ENCODE data around the gene ZFAND6.
"Not testable (repeated sequence)": the region's sequence is repeated elsewhere in the genome, so short reads cannot be mapped to it uniquely, and the experiment has no call there.

Gene ZFAND6

DNA sequence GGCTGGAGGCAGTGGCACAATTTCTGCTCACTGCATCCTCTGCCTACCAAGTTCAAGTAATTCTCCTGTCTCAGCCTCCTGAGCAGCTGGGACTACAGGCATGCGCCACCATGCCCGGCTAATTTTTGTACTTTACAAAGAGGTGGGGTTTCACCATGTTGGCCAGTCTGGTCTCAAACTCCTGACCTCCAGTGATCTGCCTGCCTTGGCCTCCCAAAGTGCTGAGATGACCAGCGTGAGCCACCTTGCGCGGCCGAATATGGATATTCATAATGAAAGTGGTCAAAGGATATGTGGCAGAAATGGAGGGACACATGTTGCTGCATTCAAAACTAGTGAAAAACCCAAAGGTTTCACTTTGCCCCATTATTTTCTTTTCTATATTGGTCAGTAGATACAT lies 40.2 kb downstream of the ZFAND6 start:
- DNase-seq, result not testable (repeated sequence)

DNA sequence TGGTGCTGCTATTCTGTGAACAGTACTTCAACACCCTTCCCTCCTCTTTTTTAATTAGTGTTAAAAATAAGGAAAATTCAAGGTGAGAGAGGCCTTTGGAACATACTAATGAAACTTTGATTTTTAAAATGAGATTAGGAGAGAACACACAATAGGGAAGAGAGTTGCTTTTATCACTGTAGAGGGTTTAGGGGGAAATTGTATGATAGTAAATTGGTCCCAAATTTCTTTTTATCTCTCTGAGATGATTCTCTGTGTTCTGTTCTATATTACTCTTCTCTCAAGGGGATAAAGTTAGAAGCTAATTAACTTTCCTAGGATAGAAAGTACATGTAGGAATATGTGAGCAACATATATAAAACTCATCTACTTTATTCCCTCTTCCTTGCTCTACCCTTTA lies 40.8 kb downstream of the ZFAND6 start:
- DNase-seq, result no peak

DNA sequence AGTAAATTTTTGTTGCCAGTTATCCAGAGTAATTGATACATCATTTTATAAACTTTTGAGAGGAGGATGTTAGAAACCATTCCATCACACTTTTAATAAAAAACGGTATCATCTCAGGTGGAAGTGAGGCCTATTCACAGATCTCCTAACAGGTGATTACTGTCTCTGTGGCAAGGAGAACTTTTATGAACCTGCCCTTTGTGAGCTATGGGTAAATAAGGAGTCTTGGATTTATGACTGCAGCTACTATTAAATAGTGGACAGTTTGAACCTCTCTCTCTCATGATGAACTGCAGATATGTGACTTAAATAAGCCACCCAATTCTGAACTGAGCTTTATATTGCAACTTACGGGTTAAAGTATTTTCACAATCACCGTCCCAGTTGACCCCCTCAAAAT lies 45.7 kb downstream of the ZFAND6 start:
- no peak for DNase-seq

DNA sequence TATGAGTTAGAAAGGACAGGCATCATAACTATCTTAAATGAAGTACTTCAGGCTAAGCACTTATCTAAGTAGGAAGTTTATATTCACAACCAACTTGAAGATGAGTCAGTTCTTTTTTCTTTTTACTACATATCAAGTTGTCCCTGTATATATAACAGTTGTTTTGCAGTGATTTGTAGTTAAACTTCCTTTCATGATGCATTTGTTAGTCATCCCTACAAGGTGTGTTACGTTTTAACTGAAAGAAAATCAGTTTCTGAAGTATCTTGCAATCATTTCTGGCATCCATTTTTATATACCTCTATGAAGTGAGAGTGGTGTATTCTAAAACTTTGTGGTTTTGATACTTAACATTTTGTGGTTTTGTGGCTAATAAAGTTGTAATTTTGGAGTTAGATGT lies 46.1 kb downstream of the ZFAND6 start:
- DNase-seq, result no peak

DNA sequence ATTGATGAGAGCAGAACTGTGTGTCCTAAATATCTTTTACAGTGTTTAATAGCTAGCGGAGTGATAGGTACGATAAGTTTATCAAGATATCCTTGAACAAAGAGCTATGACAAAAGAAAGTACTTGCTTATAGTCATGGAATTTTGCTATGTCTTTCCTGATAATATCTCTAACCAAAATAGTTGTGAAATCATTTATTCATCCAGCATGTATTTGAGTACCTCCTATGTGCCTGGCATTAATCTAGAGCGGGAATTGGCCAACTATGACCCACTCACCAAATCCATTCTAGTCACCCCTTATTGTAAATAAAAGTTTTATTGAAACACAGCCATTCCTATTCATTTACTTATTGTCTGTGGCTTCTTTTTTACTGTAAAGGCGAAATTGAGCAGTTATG lies 46.6 kb downstream of the ZFAND6 start:
- DNase-seq, result no peak

DNA sequence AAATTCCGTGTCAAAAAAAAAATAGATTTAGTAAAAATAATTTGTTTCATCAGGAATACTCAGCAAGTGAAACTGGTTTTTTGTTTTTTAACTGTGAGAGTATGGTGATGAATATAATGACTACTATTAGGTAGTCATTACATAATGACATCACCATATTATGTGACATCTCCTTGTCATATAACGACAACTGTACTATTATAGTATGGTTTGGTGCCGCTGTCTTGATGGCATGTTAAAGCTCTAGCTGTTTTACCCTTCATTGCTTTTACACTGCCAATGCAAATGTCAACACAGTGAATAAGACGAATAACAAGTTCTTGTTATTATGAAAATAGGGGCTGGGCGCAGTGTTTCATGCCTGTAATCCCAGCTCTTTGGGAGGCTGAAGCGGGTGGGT lies 47.7 kb downstream of the ZFAND6 start:
- no peak for DNase-seq

DNA sequence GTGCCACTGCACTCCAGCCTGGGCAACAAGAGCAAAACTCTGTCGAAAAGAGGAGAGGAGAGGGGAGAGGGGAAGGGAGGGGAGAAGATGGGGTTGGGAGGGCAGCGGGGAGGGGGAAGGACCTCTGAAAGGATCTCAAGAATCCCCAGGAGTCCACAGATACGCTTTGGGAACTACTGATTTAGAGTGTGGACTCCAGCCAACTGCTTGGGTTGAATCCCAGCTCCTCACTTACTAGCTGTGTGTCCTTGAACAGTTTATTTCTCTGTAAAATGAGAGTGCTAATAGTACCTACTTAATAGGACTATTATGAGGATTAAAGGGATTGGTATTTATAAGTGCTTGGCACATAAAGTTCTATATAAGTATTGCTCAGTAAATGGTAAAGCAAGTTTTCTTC lies 48.3 kb downstream of the ZFAND6 start:
- no peak for DNase-seq

DNA sequence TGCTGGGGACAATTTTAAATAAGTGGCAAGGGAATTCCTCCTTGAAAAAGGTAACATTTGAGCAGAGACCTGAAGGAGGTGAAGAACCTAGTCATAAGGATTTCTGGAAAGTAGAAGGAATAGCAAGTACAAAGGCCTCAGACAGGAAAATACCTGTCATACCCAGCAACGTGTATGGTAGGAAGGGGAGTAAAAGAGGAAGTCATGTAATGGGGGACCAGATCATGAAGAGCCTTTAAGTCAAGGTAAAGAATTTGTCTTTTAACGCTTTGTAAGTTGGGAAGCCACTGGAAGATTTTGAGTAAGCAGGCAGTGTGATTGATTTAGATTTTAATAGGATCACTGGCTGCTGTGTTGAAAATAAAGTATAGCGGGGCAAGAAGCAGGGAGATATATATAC lies 49.9 kb downstream of the ZFAND6 start:
- no peak for DNase-seq

DNA sequence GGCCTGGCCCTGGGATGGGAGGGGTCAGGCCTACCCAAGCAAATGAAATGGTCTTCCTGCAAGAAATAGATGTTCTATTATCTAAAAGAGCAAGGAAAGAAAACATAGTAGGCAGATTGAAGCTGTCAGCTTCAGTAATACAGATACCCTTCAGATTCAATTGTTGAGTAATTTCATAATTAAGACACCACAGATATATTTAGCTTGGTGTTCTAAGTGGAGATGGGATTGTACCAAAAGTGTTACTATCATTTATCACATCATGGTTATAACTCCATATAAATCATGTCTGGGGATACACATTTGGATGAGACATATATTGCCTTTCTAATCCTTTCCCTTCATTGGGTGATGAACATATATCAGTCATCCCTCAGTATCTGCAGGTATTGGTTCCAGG lies 51.4 kb downstream of the ZFAND6 start:
- no peak for DNase-seq

DNA sequence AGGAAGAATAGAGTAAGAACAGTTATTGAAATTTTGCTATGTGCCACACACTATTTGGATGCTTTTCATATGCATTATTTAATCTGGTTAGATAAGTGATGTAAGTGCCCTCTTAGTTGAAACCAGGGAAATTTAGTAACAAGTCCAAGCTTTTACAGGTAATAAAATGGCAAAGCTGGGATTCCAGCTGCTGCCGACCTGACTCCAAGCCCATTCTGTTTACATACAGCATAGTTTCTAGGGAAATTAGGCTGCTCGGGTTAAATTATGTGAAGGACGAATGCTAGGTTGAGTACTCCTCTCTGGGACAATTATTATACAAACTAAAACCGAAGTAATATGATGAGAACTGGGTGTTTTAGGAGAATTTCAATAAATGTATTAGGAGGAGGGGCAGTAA lies 54.6 kb downstream of the ZFAND6 start:
- DNase-seq, result no peak

DNA sequence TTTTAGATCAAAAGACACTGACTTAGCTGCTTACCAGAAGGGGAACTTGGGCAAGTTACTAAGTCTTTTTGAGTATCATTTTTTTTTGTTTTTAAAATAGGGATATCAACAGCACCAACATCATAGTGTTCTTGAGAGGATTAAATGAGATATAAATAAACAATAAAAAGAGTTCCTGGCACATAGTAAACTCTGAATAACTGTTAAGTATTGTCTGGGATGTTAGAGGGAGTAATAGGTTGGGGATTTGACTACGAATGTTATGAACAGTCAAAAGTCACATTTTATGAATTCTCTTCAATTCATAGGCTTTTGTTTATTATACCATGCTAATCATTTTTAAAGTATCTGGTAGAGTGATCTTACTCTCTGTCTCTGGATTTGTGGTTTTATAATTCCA lies 55.5 kb downstream of the ZFAND6 start:
- DNase-seq, result no peak

DNA sequence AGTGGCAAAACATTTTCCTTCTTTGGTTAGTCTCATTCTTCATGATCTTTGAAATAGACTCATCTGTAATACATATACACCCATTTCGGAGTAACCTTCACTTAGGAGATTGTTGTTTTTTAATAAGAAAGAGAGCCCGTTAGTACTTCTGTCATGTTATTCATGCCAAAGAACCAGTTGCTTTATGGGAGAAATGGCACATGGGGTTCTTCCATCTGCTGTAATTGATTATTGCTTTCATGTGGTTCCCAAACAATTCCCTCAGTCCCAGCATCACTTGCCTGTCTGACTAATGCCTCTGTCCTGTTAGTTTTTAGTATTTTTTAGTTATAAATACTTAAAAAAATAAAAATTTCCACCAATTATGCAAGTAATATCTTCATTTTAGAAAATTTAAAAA lies 59.5 kb downstream of the ZFAND6 start:
- no peak for DNase-seq

DNA sequence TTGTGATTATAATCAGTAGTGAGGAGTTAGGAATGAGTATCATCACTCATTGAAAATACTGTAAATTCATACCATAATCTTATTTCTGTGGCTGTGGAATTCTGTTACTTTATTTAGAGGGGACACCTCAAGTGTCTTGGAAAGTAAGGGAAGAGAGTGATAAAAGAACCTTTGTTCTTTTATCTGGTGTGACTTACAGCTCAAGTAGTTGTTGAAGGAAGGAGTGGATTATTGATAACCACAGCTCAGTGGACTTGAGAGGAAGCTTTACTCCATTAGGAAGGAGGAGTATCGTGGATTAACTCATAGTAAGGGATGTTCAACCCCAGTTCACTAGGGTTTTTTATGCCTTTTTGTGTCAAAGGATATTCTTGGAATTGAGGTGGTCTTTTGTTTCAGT lies 61.2 kb downstream of the ZFAND6 start:
- no peak for DNase-seq

DNA sequence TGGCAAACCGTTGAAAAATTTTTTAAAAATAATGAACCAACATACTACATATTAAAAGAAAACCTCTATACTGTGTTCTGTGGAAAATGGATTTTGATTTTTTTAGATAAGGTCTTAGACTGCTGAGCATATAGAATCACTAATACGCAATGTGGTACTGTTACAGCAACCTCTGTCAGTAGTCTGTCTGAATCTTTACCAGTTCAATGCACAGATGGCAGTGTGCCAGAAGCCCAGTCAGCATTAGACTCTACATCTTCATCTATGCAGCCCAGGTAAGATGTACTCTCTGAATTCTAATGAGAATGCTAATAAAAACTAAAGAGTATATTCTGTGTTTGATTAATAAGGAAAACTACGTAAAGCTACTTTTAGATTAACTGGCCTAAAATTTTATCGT lies 62.1 kb downstream of the ZFAND6 start:
- no peak for DNase-seq

DNA sequence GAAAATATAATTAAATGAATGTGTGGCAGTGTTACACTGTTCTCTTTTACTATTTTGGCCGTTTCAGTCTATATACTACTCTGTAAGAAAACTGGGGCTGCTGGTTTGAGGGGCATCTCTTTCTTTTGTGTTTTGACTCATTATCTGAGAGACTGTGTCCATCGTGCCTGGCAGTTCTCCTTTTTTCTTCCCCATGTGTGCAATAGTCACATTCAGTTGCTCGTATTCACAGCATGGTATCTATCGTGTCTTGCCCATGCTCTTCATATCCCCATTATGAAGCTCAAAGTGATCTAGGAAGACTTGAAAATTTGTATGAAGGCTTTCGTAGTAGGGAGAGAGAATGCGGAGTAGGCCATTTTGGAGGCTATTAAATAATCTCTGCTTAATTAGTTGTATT lies 63.6 kb downstream of the ZFAND6 start:
- no peak for DNase-seq

DNA sequence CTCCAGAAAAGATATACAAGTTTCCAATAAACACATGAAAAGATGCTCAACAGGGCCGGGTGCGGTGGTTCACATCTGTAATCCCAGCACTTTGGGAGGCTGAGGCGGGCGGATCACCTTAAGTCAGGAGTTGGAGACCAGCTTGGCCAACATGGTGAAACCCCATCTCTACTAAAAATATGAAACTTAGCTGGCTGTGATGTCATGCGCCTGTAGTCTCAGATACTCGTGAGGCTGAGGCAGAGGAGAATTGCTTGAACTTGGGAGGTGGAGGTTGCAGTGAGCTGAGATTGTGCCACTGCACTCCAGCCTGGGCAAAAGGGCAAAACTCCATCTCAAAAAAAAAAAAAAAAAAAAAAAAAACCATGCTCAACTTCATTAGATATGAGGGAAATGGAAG lies 67.8 kb downstream of the ZFAND6 start:
- DNase-seq, result not testable (repeated sequence)

DNA sequence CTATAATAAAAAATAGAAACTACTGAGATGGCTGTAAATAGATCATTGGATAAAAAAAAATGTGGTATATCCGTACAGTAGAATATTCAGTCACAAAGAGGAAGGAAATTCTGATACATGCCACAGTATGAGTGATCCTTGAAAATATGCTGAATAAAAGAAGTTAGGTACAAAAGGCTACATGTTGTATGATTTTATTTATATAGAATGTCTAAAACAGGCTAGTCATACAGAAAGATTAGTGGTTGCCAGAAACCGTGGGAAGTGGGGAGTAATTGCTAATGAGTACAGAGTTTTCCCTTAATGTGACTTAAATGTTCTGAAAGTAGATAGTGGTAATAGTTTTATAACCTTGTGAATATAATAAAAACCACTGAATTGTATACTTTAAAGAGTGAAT lies 68.4 kb downstream of the ZFAND6 start:
- no peak for DNase-seq

DNA sequence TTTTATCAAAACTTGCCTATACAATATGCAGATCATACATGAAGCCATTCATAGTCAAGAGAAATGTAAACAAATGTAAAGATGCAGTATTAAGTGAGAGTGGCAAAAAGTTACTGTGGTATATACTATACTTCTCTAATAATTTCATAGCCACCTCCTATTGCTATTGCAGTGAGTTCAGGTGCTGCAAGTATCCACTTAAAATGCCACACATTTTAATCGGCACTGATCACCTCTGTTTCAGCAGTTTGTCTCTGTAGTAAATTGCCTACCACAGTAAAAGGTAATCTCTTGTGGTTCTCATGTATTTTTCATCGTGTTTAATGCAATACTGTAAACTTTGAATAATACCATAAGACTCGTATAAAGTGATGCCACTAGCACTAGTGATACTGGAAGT lies 72.9 kb downstream of the ZFAND6 start:
- no peak for DNase-seq

DNA sequence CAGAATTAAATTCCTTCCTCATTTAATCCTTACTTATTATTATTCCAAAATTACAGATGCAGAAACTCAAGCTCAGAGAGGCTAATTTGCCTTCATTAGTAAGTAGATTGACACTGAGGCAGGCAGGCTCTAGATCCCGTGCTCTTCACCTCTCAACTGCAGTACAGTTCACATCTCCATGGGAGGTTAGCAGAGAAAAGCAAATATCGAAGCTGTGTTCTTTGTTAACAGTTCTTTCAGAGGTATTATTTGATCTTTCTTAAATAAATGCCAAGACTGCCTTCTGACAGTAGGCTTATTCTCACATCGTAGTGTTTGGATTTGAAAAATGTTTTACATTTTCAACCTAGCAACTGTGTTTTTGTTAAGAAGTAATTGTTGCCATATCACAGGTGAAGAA lies 77.4 kb downstream of the ZFAND6 start:
- no peak for DNase-seq

DNA sequence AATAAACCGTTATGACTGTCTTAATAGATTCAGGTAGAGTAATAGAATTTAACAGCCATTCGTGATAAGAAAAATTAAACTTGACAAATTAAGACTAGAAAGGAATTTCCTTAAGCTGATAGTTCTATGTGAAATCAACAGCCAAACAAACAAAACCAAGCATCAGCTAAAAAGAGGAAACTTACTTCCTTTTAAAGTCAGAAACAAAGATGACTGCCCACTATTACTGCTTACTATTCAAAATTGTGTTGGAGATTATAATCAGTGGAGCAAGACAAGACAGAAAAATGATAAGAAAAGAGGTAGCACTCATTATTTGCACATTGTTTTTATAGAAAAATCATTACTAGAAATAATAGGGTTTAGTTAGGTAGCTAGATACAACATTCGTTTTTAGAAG lies 79.5 kb downstream of the ZFAND6 start:
- DNase-seq, result no peak

DNA sequence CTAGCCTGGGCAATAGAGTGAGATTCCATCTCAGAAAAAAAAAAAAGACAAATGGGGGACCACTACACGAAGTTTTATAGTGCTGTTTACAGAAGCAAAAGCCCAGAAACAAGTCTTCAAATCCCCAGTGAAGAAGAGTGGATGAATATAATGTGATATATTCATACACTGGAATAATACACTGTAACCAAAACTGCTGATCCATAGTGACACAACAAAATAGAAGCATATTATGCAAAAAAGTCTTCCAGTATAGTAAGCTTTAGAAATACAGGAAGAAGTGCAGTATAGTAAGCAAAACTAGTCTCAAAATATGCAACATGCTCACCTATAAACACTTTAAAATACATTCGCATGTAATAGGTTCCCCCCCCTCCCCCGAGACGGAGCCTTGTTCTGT lies 81.4 kb downstream of the ZFAND6 start:
- no peak for DNase-seq

DNA sequence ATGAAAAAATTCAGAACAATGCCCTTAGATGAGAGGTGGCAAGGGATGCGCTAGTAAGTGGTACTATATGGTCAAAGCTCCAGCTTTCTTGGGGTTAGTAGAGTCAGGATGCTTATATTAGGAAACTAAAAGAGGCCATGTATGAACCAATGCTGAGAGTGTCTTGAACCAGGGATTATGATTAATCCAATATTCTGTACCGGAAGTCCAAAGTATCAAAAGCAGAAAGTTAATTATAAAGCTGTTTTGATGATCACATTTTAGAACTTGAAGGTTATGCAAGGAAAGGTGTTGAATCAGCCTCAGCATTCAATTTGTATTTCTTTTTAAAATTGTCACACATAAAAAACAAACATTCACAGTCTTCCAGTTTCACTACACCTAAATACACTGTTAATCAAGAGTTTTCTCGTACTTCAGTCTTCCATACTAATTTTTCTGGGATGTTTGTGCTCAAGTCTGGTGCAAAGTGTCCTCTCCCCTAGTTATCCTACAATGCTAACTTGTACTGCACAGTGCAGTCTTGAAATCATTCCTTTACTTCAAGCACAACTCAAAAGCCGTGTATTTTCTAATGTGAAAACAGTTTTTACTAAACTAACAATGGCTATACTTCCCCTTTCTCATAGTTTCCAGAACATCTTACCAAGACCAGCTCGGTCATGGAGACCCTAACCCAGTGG lies 82.6 kb downstream of the ZFAND6 start:
- no peak for DNase-seq

DNA sequence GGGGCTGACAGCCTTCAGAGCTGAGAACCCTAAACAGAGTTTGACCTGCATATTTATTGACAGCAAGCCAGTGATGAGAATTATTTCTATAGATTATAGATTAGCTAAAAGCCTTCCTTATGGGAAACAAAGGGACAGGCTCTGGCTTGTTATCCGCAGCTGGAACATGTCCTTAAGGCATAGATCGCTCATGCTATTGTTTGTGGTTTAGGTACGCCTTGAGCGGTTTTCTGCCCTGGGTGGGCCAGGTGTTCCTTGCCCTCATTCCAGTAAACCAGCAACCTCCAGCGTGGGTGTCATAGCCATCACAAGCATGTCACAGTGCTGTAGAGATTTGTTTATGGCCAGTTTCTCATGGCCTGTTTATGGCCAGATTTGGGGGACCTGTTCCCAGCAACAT lies 83.2 kb downstream of the ZFAND6 start:
- no peak for DNase-seq

DNA sequence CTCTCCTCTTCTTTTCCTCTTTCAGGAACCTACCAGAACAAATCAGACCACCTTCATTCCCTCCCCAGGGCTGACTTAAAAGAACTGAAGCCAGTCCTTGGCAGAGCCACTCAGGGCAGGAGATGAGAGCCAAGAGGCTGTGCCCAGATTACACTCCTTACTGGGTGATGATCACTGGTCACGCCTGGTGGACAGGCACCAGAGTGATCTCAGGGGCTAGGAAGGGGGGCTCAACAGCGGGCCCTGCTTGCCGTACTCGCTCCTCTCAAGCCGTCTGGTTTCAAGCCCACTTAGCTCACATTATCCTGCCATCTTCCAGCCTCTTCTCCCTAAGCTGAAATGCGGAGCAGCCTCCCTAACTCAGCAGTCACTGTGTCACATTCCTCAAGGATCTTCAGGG lies 91.7 kb downstream of the ZFAND6 start:
- DNase-seq, result peak in 1 of 6 experiments; percentile 1

DNA sequence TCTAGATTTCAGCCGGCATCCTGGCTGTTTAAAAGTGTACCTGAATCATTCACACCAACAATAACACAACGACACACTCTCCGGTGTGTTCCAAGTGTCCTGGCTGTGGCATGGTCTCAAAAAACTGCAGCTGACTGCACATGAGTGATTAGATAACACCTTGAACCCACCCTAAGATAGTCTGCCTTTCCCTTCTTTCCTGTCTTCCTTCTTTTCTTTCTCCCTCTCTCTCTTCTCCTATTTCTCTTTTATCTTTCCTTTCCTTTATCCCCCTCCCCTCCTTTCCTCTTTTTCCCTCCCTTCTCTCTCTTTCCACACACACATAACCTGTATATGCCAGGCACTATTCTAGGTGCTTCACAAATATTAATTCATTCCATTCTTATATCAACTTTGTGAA lies 92.1 kb downstream of the ZFAND6 start:
- no peak for DNase-seq
